Kidney glomerular epithelial cell (primary cell): Measurements from ENCODE around the gene CDK16.
"Not testable (repeated sequence)": the region's sequence is repeated elsewhere in the genome, so short reads cannot be mapped to it uniquely, and the experiment has no call there.

ENCODE experiments used
- DNase-seq: peaks from one replicate; lab custom pipeline; 2025; lab: John Stamatoyannopoulos, UW

Gene CDK16

GRCh38 chrX:47250017-47250347 lies 31.5 kb downstream of the CDK16 start:
- no peak for DNase-seq

- DNase-seq: not testable (repeated sequence)
Observed at GRCh38 chrX:47257620-47258019, 39.1 kb downstream of the CDK16 start.

- peak; percentile 50 for DNase-seq
Observed at GRCh38 chrX:47264483-47265173, 46.1 kb downstream of the CDK16 start.

GRCh38 chrX:47266643-47267042 lies 48.2 kb downstream of the CDK16 start:
- no peak for DNase-seq

GRCh38 chrX:47272013-47272408 lies 53.5 kb downstream of the CDK16 start:
- DNase-seq: no peak

GRCh38 chrX:47273011-47273730 lies 54.7 kb downstream of the CDK16 start:
- no peak for DNase-seq

GRCh38 chrX:47278691-47279090 lies 60.2 kb downstream of the CDK16 start:
- DNase-seq: no peak
